Middle frontal gyrus (tissue), 1 donor: ENCODE measurements around the gene BRAF.
"Not testable (repeated sequence)": the region's sequence is repeated elsewhere in the genome, so short reads cannot be mapped to it uniquely, and the experiment has no call there.

Experiments used
- DNase-seq: peaks from one replicate; pipeline ENCODE4 v3.0.0-alpha.2; 2015; ENCODE audit warnings: low spot score; ENCODE audit errors: extremely low spot score

The BRAF gene

DNA sequence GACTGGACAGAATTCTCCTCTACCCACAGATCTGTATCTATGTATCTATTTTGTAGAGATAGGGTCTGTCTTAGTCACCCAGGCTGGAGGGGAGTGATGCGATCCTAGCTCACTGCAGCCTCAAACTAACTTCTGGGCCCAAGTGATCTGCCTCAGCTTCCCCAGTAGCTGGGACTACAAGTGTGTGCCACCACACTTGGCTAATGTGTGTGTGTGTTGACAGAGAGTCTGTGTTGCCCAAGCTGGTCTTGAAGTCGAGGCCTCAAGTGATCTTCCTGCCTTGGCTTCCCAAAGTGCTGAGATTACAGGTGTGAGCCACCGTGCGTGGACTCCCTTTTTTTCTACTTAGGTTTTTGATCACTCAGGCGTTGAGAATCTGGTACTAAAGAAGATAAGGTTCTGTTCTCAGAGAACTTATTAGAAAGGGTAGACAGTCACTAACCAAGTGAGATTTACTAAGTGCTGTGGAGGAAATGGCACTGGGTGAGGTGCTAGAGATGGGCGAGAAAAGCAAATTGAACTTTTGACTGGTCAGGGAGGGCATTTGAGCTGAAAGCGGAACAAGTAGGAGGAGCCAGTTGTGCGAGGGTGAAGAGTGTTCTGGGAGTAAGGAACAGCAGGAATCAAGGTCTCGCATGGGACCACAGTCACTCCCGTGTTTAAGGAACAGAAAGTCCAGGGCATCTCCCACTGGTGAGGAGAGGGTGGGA lies 210.2 kb downstream of the BRAF start:
- no peak for DNase-seq

DNA sequence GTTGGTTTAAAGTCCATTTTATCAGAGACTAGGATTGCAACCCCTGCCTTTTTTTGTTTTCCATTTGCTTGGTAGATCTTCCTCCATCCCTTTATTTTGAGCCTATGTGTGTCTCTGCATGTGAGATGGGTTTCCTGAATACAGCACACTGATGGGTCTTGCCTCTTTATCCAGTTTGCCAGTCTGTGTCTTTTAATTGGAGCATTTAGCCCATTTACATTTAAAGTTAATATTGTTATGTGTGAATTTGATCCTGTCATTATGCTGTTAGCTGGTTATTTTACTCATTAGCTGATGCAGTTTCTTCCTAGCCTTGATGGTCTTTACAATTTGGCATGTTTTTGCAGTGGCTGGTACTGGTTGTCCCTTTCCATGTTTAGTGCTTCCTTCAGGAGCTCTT lies 212.3 kb downstream of the BRAF start:
- not testable (repeated sequence) for DNase-seq

DNA sequence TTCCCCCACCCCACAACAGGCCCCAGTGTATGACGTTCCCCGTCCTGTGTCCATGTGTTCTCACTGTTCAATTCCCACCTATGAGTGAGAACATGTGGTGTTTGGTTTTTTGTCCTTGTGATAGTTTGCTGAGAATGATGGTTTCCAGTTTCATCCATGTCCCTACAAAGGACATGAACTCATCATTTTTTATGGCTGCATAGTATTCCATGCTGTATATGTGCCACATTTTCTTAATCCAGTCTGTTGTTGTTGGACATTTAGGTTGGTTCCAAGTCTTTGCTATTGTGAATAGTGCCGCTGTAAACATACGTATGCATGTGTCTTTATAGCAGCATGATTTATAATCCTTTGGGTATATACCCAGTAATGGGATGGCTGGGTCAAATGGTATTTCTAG lies 216.0 kb downstream of the BRAF start:
- not testable (repeated sequence) for DNase-seq

DNA sequence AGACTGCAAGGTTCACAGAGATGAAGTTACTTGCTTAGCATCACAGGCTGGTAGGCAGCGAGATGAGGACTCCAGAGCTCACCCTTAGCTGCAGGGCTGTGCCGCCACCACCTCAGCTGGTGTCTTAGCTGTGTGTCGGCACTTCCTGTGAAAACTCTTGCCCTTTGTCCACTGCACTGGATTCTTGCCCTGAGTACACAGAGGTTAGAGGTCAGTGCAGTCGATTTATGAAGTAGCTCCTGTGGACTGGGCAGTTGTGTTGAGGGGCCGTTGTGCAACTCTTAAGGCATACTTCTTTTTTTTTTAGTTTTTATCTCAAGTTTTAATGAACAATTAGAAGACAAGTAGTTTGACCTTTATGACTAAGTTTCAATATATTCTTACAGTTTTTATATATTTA lies 217.6 kb downstream of the BRAF start:
- no peak for DNase-seq

DNA sequence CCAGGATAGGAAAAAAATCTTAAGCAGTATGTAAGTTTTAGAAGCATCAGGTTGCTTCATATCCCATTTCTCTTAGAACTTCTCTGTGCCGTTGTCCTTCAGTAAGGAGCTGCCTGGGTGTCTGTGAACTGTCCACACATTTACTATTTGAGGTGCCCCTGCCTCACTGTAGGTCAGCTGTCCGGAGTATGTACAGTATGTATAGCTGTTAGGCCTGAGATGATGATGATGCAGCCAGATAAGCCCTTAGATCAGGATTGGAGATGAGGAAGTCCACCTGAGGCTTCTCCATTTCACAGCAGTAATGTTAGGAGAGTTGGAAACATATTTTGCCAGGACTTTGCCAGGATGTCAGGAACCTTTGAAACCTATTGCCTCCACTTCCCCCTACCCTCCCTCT lies 220.5 kb downstream of the BRAF start:
- DNase-seq, result no peak

DNA sequence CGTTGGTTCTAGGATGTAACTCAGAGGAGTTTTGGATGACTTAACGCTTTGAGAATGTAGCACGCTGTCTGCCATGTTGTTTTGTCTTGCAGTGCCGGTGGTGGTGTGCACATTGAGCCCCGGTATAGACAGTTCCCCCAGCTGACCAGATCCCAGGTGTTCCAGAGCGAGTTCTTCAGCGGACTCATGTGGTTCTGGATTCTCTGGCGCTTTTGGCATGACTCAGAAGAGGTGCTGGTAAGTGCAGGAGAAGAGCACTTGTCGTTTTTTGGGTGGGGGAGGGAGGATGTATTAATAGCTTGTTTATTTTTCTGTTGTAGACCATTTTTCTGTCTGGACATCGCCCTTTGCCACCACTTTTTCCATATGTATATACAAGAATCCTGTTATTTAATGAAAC lies 222.0 kb downstream of the BRAF start:
- DNase-seq, result no peak

DNA sequence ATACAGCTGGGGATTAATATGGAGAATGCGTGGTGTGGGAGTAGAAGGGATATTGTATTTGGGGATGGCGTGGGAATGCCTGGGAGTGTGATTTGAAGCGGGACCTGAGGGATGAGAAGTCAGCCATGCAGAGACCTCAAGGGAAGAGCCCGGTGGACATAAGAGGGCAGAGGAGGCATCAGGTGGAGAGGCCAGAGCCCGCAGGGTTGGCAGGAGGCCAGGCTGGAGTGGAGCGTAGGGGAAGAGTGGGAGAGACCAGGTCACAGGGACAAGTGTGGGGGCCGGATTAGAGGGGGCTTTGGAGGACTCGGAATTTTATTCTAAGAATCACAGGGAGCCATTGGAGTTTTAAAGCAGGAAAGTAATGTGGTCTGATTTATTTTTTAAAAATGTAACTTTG lies 226.3 kb downstream of the BRAF start:
- DNase-seq, result no peak

DNA sequence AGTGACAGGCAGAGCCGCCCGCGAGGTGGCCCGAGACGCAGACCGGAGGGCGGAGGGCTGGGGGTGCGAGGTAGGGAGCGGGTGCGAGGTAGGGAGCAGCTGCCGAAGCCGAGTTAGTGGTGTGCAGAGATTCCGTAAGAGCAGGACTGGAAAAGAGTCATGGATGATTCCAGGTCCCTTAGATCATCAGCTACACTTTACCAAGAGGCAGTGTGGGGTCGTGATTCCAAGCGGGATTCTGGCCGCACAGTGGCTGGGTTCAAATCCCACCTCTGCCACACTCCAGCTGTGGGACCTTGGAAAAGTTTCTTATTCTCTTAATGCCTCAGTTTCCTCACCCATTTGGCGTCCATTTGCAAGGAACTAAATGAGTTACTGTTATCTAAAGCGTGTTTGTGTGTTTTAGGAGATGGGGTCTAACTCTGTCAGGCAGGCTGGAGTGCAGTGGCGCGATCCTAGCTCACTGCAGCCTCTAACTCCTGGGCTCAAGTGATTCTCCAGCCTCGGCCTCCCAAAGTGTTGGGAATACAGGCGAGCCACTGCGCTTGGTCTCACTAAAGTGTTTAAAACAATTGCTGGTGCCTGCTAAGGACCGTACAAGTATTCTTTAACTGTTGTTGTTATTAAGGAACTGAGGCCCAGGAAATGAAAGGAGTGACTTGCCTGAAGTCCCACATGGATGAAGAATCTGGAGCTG lies 227.1 kb downstream of the BRAF start:
- DNase-seq, result no peak

DNA sequence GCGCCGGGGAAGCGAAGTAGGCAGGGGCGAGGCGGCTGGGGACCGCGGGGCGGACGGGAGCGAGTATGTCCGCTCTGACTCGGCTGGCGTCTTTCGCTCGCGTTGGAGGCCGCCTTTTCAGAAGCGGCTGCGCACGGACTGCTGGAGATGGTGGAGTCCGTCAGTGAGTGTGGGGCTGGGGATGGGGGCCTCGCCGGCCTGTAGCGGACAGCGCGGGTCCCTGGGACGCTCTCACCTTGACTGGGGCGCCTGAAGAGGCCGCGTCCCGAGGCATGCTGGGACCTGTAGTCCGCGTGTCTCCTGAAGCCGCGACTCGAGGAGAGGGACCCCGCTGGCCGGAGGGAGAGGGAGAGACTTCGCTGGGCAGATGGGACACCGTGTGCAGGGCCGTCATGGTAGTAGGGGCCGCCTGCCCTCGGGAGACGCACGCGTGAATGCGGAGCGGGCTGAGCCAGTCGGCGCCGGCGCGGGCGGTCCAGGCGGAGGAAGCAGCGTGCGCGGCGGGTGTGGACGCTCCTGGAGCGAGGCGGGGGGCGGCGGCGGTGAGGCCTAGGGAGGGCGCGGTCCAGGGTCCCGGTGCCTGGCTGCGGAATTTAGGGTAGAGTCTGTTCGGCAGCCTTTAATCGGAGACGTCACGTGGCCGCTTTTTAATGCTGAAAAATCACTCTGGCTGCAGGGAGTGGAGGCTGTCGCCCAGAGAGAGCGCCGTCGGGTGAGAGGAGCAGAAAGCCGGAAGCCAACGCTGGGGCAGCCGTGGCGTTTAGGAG lies 227.9 kb downstream of the BRAF start, which contains the start of gene NDUFB2:
NDUFB2 (plus strand) TSS at position 29 of the 767 bp plus-strand sequence; CDS start at position 66, 37 bp downstream.
- DNase-seq, result peak; percentile 62

DNA sequence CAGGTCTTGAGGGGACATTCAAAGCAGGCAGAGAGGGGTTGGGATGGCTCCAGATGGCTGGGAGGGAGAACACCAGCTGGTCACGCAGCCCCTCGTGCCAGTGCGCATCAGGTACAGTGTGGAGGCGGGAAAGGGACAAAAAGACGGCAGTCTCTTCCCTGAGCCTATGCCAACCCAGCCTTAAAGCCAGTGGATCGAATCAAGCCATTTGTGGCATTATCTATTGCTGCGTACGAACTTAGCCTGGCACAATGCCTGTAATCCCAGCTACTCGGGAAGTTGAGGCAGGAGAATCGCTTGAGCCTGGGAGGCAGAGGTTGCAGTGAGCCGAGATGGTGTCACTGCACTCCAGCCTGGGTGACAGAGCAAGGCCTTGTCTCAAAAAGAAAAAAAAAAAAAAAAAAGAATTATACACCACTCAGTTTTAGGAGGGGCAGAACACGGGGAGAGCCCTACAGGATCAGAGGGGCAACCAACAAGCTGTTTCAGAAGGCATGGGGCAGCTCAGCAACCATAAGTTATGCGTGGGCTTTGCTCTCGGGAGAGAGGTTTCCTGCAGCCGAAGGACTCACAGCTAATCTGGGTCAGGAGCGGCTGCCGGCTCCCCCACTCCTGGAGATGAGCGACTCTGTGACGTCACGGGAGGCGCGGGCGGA lies 228.6 kb downstream of the BRAF start:
- DNase-seq, result peak; percentile 93

DNA sequence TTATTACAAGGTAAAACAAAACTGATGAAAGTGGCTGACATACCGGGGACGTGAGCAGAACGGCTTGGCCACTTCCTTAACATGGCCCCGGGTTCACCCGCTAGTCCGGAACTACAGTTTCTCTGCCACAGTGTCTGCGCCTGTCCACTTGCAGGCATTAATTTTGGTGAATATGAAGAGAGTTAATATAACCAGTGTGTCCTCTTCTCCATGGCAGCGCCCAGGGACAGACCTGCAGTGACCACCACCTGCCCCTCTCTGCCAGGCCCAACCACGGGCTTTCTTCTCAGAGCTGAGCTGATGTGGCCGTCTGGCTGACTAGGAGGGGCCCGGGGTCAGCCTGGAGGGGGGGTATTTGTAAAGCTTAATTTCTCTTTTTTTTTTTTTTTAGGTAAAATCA lies 229.3 kb downstream of the BRAF start:
- no peak for DNase-seq

DNA sequence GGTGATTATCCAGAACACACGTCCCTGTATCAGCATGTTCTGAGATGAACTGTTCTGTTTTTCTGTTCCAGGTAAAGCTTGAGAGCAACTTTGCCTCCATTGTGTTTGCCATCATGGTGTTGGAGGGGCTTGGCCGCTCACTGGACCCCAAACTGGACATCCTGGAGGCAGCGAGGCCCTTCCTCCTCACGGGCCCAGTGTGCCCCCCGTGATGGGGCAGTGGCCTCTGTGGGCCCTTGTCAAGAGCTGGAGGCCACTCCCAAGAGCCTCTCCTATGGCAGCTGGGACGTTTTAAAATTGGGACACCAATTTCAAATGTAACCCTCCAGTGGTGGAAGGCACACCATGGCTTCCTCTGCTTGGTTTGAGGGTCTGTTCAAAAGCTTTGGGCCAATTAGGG lies 230.1 kb downstream of the BRAF start:
- no peak for DNase-seq

DNA sequence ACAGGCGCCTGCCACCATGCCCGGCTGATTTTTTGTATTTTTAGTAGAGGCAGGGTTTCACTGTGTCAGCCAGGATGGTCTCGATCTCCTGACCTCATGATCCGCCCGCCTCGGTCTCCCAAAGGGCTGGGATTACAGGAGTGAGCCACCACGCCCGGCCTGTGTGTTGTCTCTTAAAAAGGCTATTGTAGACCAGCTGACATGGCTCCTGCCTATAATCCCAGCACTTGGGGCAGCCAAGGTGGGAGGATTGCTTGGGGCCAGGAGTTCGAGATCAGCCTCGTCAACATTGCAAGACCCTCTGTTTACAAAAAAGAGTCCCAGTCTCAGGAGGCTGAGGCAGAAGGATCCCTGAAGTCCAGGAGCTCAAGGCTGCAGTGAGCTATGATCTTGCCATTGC lies 230.9 kb downstream of the BRAF start:
- DNase-seq, result not testable (repeated sequence)

DNA sequence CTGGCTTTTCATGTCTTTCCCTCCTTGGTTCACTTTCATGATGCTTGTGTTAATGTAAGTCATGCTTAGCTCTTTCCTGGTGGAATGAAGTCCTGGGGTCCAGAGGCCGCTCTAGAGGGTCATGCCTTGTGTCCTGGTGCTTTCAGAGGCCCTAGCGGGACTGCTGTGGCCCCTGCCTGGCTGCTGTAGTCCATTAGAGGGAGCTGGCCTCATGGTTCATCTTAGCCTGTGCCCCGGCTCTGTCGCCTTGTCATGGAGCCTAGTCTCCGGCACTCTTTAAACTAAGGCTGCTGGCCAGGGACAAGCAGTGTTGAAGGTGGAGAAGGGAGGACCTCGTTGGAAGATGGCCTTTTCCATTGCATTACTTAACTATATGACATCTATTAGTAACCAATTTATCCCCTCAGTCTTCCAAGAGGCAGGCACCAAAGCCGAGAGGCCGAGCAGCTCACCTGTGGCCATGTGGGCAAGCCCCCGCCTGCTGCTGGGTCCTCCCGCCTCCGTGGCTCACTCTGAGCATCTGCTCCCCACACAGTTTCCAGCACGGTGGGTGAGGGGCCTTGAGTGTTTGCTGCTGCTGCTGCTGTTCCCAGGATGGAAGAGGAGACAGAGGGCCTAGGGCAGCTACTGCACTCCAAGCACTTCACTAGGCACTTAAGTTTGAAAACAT lies 233.2 kb downstream of the BRAF start:
- no peak for DNase-seq

DNA sequence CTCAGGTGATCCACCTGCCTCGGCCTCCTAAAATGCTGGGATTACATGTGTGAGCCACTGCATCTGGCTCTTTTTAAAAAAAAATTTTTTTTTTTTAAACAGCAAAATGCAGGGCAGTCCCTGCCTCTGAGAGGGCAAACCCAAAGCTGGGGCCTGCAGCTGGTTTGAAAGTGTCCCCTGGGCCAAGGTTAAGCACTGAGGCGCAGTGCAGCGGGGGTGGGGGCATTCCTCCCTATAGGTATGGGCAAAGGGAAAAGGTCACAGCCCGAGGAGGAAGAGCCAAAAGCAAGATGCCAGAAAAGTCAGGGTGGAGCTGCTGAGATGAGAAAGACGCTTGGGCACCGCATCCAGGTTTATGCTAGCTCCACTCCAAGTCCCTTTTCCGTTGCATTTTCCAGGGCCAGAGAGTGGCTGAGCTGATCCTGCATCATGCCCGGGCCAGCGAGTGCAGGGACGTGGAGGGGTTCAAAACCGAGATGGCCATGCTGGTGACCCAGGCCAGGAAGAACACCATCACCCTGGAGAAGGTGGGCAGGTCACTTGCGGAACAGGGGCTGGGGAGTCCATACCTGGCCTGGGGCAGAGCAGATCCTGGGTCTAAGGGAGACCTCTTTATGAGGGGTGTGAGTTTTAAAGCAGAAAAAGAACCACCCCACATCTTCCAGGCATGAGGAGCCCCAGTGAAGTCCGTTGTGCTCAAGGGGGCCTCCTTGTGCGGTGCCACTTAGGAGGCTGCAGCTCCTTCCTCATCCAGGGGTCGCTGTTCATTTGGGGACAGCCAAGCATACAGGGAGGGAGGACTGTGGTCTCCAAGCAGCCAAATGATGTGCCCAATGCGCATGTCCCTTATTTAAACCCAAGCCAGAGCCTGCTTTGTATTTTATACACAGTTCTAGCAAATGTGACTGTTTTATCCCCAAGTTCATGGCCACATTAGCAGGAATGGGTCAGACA lies 235.3 kb downstream of the BRAF start:
- DNase-seq, result no peak

DNA sequence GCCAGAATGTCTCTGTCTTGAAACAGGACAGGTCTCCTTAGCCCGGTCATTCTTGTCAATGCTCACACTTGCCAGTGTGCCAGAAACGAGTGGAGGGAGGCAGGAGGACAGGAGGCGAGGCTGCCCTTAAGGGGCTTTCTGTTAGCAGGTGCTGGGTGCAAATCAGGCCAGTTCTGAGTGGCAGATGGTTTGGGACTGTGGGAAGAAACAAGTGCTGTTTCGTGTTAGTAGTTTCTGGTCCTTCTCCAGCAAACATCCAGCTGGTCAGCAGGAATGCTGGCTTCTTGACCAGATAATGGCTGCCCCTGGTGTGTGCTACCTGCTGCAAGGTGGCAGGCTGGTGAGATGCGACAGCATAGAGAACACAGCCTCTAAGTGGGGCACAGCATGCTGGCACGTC lies 236.4 kb downstream of the BRAF start:
- no peak for DNase-seq

DNA sequence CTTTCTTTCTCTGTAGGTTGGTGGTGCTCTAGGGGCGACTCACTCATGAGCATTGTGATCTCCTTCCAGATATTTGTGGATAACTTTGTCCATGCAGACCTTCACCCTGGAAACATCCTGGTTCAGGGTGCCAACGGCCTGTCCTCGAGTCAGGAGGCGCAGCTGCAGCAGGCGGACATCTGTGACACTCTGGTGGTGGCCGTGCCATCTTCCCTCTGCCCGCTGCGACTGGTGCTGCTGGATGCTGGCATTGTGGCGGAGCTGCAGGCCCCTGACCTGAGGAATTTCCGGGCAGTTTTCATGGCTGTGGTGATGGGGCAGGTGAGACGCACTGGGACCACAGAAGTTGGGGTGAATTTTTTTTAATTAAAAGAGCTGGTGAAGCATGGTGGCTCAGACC lies 237.8 kb downstream of the BRAF start:
- DNase-seq, result no peak

DNA sequence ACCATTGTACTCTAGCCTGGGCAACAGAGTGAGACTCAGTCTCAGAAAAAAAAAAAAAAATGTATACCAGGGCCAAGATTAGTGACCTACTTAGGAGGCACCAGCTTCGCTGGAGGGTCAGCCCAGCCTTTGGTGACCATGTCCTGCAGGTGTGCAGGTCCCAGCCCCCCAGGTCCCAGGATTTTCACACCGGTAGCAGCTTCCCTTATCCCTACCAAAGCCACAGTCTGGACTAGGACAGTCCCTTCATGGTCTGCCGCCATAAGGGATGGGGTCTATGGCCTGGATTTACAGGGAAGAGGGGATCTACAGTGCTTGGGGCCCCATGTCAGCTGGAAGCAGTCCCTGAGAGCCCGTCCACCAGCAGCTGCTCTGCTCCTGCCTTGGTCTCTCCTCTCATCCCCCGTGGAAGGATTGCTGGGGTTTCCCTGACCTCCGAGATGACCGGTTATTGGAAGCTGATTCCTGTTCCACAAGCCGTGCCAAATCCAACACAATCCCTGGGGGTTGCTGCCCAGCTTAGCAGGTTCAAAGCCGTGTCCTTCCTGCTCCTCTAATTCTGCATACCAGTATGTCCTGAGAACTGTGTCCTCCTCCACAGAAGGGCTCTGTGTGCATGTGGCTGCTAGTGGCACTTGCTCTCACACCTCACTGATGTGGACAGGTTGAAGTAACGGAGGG lies 239.2 kb downstream of the BRAF start:
- no peak for DNase-seq
